CD14-positive monocyte (primary cell): Measurements from ENCODE around the gene GNLY. TPM values are rescaled to one million over a fixed set of nuclear protein-coding genes. Genes with fewer than 3 reads are reported as not detected.

Source experiments
- DNase-seq, 3 donors: peaks; one replicate each; pipeline ENCODE4 v3.0.0-alpha.2; 2011 to 2022
- H2AFZ ChIP-seq: 2 replicates; pipeline ENCODE4 v1.6.0; 2012; ENCODE audit warnings: mild to moderate bottlenecking, low read depth, low read length, inconsistent platforms; ENCODE audit not compliant: insufficient read depth, poor library complexity, severe bottlenecking
- H3K27ac ChIP-seq, 2 donors: 1 replicate in 1 of 2; 2 replicates in 1 of 2; pipeline ENCODE4 v1.5.1; 2012 to 2013; ENCODE audit warnings: low read length in 2 of 2, control low read depth in 1 of 2, inconsistent platforms in 1 of 2, low read depth in 1 of 2, mild to moderate bottlenecking in 1 of 2
- H3K27me3 ChIP-seq, 2 donors: one replicate each; pipeline versions ENCODE4 v1.6.0 to v1.6.1; 2011 to 2013; ENCODE audit warnings: low read length in 2 of 2; ENCODE audit not compliant: control insufficient read depth in 2 of 2, insufficient read depth in 2 of 2
- H3K36me3 ChIP-seq, 2 donors: replicated peaks in 1 of 2; 1 replicate in 1 of 2; 2 replicates in 1 of 2; pipeline versions ENCODE4 v1.5.1 to v1.6.1; 2012 to 2013; ENCODE audit warnings: low read length in 2 of 2, control low read depth in 1 of 2, inconsistent platforms in 1 of 2, mild to moderate bottlenecking in 1 of 2; ENCODE audit not compliant: insufficient read depth in 2 of 2, control insufficient read depth in 1 of 2
- H3K4me1 ChIP-seq, 2 donors: 1 replicate in 1 of 2; 2 replicates in 1 of 2; pipeline versions ENCODE4 v1.5.1 to v1.6.1; 2012 to 2013; ENCODE audit warnings: low read length in 2 of 2, control low read depth in 1 of 2, inconsistent platforms in 1 of 2, mild to moderate bottlenecking in 1 of 2, moderate library complexity in 1 of 2; ENCODE audit not compliant: insufficient read depth in 2 of 2, control insufficient read depth in 1 of 2
- H3K4me2 ChIP-seq: replicated peaks from 2 replicates; pipeline ENCODE3; 2012; ENCODE audit warnings: low read length, moderate library complexity, mild to moderate bottlenecking; ENCODE audit not compliant: poor library complexity, severe bottlenecking; ENCODE audit errors: extremely low read depth
- H3K4me3 ChIP-seq, 3 experiments: fragments of 200-600 bp in 1 of 3; sonication (generic) in 1 of 3; replicated peaks in 1 of 3; 1 replicate in 2 of 3; 2 replicates in 1 of 3; pipeline ENCODE4 v1.5.1; 2011 to 2013; ENCODE audit warnings: low read length in 3 of 3, mild to moderate bottlenecking in 3 of 3, control low read depth in 2 of 3, low read depth in 2 of 3, inconsistent platforms in 1 of 3, moderate library complexity in 1 of 3
- H3K79me2 ChIP-seq: 2 replicates; pipeline ENCODE4 v1.6.0; 2012; ENCODE audit warnings: mild to moderate bottlenecking, control low read depth, inconsistent platforms, low read length, moderate library complexity; ENCODE audit not compliant: insufficient read depth
- H3K9ac ChIP-seq: 2 replicates; pipeline ENCODE4 v1.6.0; 2017; ENCODE audit warnings: low read length, mild to moderate bottlenecking; ENCODE audit not compliant: insufficient read depth, poor library complexity, severe bottlenecking
- H3K9me3 ChIP-seq, 2 donors: replicated peaks in 1 of 2; 1 replicate in 1 of 2; 2 replicates in 1 of 2; pipeline versions ENCODE4 v1.5.1 to v1.6.1; 2012 to 2013; ENCODE audit warnings: low read length in 2 of 2, control low read depth in 1 of 2; ENCODE audit not compliant: control insufficient read depth in 1 of 2, insufficient read depth in 1 of 2
- H4K20me1 ChIP-seq: 2 replicates; pipeline ENCODE4 v1.6.0; 2012; ENCODE audit warnings: mild to moderate bottlenecking, low read length, control low read depth, moderate library complexity; ENCODE audit not compliant: insufficient read depth
- H3K27ac Mint-ChIP-seq, 7 donors: one replicate each; pipeline ENCODE4 v1.8.0; 2020; ENCODE audit warnings: mild to moderate bottlenecking in 7 of 7, mixed read lengths in 7 of 7, moderate library complexity in 6 of 7, inconsistent platforms in 2 of 7
- H3K27me3 Mint-ChIP-seq, 3 donors: one replicate each; pipeline ENCODE4 v1.8.0; 2021 to 2022; ENCODE audit warnings: low read depth in 3 of 3, mild to moderate bottlenecking in 3 of 3, mixed read lengths in 3 of 3, moderate library complexity in 3 of 3, inconsistent platforms in 1 of 3
- H3K36me3 Mint-ChIP-seq, 2 donors: one replicate each; pipeline ENCODE4 v1.8.0; 2020; ENCODE audit warnings: mixed read lengths in 2 of 2, inconsistent platforms in 1 of 2, mild to moderate bottlenecking in 1 of 2
- H3K4me1 Mint-ChIP-seq: one replicate; pipeline ENCODE4 v1.8.0; 2020; ENCODE audit warnings: mild to moderate bottlenecking, mixed read lengths
- H3K4me3 Mint-ChIP-seq, 2 donors: one replicate each; pipeline ENCODE4 v1.8.0; 2020; ENCODE audit warnings: mild to moderate bottlenecking in 2 of 2, mixed read lengths in 2 of 2, moderate library complexity in 1 of 2
- H3K9me3 Mint-ChIP-seq, 7 donors: one replicate each; pipeline ENCODE4 v1.8.0; 2020 to 2022; ENCODE audit warnings: mixed read lengths in 7 of 7, mild to moderate bottlenecking in 6 of 7, moderate library complexity in 6 of 7, inconsistent platforms in 2 of 7
- WGBS: methylation state at CpG from one replicate; pipeline ENCODE4 v1.1.5; 2013; ENCODE audit warnings: missing lambda C conversion rate; ENCODE audit not compliant: insufficient coverage; 5-methylcytosine and 5-hydroxymethylcytosine counted together
- intact Hi-C, 2 donors: fragments of 100-400 bp; cut with micrococcal nuclease; formaldehyde crosslinking; loops; one replicate each; pipeline versions ENCODE4 v1.15.0 to v1.15.1; 2023
- polyA plus RNA-seq, 3 donors: library from polyadenylated mRNA; depleted of rRNA in 1 of 3; unstranded in 2 of 3; stranded (reverse) in 1 of 3; fragments of 300-500 nt in 2 of 3; fragments of >200 nt in 1 of 3; fragmentation: Illumina TruSeq in 2 of 3; gene quantifications; 1 replicate in 2 of 3; 2 replicates in 1 of 3; pipeline ENCODE4 v1.2.3, GENCODE V29; 2012 to 2021
- TF ChIP-seq, protein P1 (sequence below): fragments of 200-600 bp; IDR thresholded peaks from one replicate; pipeline ENCODE4 v1.8.0; 2022; ENCODE audit warnings: antibody characterized with exemption, mild to moderate bottlenecking

Gene GNLY
- polyA plus RNA-seq, 3 donors, result 4.6 to 13.2 (median 11.1) TPM

DNA sequence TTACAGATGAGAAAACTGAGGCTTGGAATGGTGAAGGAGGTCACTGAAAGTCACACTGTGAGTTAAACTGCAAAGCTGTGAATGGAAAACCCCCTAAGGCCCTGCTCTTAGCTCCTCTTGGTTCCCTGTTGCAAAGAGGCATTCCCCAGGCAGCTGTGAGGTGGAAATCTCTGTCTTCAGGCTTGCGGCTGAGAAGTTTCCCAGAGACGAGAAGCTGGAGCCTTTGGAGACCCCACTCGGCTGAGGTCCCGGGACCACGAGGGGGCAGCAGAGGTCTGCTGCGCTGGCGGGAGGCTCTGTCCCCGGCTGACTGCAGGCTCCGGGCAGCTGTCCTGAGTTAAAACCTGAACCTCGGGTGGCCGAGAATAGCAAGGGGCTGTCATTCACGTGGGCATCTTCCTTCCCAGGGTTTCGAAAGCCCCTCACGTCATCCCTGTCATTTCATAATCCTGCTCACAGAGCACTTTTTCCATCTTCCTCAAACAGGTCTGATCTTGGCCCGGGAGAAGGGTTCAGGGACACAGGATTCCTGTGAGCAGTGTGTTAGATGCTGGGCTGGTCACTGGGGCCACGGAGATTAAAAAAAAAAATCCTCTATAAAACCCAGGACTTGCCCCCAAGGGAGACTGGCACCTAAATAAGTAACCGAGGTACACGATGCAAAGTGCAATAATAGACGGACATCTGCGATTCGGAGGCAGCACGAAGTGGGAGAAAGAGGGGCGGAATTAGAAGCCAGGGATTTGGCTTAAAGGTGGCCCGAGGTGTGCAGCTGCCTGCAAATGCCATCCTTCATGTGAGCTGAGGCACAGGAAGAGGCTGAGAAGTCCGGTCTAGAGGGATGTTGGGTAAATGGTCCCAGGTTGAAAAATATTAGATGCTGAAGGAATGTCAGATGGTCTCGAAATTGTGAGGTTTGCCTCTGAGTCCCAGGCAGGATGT is 35.0 kb downstream of the GNLY start:
- no peaks in the 10 kb centered on the region for H3K36me3 ChIP-seq
- H2AFZ ChIP-seq, result peak overlapping the region; percentile 69
- intact Hi-C loops, result loop anchor here (2.0 to 10.0 kb wide), 3 partner anchors 83 to 94 kb away; no protein-coding TSS in a partner anchor
- Mint-ChIP-seq H3K27me3 (peaks cover 0 to 2% (median 0%) of the 10 kb centered on the region in 3 donors), H3K36me3 (no peaks in the 10 kb centered on the region), H3K4me3 (peak overlapping the region; percentile 48 to 73), H3K27ac (peak overlapping the region; percentile 11 to 82 (median 45)), H3K9me3 (peaks cover 0 to 5% (median 0%) of the 10 kb centered on the region in 7 donors), H3K4me1 (peaks cover 36% of the 10 kb centered on the region)
- no peaks in the 10 kb centered on the region for H3K79me2 ChIP-seq
- peaks cover 32 to 39% of the 10 kb centered on the region in 2 donors for H3K4me1 ChIP-seq
- H3K4me3 ChIP-seq, result peak overlapping the region in 2 of 3 experiments; percentile 1 to 60
- no peaks in the 10 kb centered on the region for H3K27me3 ChIP-seq
- peak overlapping the region; percentile 56 for H3K4me2 ChIP-seq
- no peaks in the 10 kb centered on the region for H4K20me1 ChIP-seq
- WGBS, result 43% methylated on average over 20 of the region's 26 CpGs
- TF ChIP-seq, protein P1, sequence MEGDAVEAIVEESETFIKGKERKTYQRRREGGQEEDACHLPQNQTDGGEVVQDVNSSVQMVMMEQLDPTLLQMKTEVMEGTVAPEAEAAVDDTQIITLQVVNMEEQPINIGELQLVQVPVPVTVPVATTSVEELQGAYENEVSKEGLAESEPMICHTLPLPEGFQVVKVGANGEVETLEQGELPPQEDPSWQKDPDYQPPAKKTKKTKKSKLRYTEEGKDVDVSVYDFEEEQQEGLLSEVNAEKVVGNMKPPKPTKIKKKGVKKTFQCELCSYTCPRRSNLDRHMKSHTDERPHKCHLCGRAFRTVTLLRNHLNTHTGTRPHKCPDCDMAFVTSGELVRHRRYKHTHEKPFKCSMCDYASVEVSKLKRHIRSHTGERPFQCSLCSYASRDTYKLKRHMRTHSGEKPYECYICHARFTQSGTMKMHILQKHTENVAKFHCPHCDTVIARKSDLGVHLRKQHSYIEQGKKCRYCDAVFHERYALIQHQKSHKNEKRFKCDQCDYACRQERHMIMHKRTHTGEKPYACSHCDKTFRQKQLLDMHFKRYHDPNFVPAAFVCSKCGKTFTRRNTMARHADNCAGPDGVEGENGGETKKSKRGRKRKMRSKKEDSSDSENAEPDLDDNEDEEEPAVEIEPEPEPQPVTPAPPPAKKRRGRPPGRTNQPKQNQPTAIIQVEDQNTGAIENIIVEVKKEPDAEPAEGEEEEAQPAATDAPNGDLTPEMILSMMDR, result peak; percentile 89
- no peak overlapping the region for H3K9ac ChIP-seq
- DNase-seq, result peak; percentile 68 to 80 (median 76)
- H3K9me3 ChIP-seq, result no peaks in the 10 kb centered on the region
- H3K27ac ChIP-seq, result peak overlapping the region; percentile 6 to 54

DNA sequence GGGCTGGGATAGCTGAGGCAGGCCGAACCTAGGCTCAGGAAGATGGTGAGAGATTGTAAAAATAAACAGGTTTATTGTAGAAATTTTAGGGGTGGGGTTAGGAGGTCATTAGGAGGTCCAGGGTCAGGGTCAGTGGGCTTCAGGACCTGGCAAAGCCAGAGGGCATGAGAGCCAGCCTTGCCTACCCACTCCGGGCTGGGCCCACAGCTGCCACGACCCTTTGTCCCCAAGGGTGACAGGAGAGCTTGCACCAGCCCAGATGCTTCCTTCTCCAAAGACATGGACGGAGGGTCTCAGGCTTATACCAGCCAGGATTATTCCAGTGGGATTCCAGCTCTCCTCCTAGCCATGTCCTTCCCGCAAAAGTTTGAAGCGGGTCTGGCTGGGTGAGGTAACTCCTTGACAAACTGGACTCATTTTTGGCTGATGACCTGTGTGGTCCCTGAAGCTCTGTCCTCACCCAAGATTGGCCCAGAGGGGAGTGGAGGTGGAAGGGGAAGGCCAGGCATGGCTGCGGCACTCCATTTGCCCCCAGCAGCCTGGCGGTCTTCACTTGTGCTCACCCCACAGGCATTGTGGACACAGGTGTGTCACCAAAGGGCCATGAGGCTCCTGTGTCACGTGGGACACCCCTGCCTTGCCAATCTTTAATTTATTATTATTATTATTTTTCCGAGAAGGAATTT is 35.8 kb downstream of the GNLY start:
- H3K4me1 ChIP-seq, result peaks cover 24 to 31% of the 10 kb centered on the region in 2 donors
- no peak overlapping the region for H3K4me3 Mint-ChIP-seq
- H3K36me3 Mint-ChIP-seq, result no peaks in the 10 kb centered on the region
- TF ChIP-seq, protein P1, result no peak
- no peak overlapping the region for H3K4me2 ChIP-seq
- H3K27me3 ChIP-seq, result no peaks in the 10 kb centered on the region
- peaks cover 0 to 2% (median 0%) of the 10 kb centered on the region in 3 donors for H3K27me3 Mint-ChIP-seq
- no peaks in the 10 kb centered on the region for H3K9me3 ChIP-seq
- H3K4me1 Mint-ChIP-seq, result peaks cover 28% of the 10 kb centered on the region
- H3K79me2 ChIP-seq, result no peaks in the 10 kb centered on the region
- peaks cover 0 to 5% (median 0%) of the 10 kb centered on the region in 7 donors for H3K9me3 Mint-ChIP-seq
- H2AFZ ChIP-seq, result no peak overlapping the region
- no peak overlapping the region for H3K9ac ChIP-seq
- no peak overlapping the region for H3K4me3 ChIP-seq
- no peak for DNase-seq
- no peaks in the 10 kb centered on the region for H3K36me3 ChIP-seq
- intact Hi-C loops, result loop anchor here (2.0 to 10.0 kb wide), 3 partner anchors 82 to 95 kb away; no protein-coding TSS in a partner anchor
- peak overlapping the region in 4 of 7 donors; percentile 37 to 82 (median 50) for H3K27ac Mint-ChIP-seq
- H3K27ac ChIP-seq, result no peak overlapping the region
- WGBS, result 83% methylated on average over 5 of the region's 10 CpGs
- H4K20me1 ChIP-seq, result no peaks in the 10 kb centered on the region
